EL (cell line): ENCODE measurements around the gene SFTPD.
"Not testable (repeated sequence)": the region's sequence is repeated elsewhere in the genome, so short reads cannot be mapped to it uniquely, and the experiment has no call there.

Experiments used
- DNase-seq: peaks from one replicate; pipeline ENCODE4 v3.0.0-alpha.2; 2016

Gene SFTPD

GRCh38 chr10:79948976-79949722 is at the start of gene SFTPD:
TSS of gene SFTPD (minus strand) at chr10:79949105. CDS start at chr10:79946659, 2,446 bp downstream.
- no peak for DNase-seq

- no peak for DNase-seq
Observed at GRCh38 chr10:79995979-79996634, 47.2 kb upstream of the SFTPD start.

- DNase-seq = no peak
Observed at GRCh38 chr10:79994556-79994955, 45.7 kb upstream of the SFTPD start.

GRCh38 chr10:79988199-79988598 is 39.3 kb upstream of the SFTPD start:
- not testable (repeated sequence) for DNase-seq

- DNase-seq = not testable (repeated sequence)
Observed at GRCh38 chr10:79986661-79987060, 37.8 kb upstream of the SFTPD start.

- no peak for DNase-seq
Observed at GRCh38 chr10:79985481-79986072, 36.7 kb upstream of the SFTPD start.

- no peak for DNase-seq
Observed at GRCh38 chr10:79984851-79985250, 35.9 kb upstream of the SFTPD start.

GRCh38 chr10:79983286-79983909 is 34.5 kb upstream of the SFTPD start:
- DNase-seq = no peak

- DNase-seq = no peak
Observed at GRCh38 chr10:79982861-79983260, 34.0 kb upstream of the SFTPD start.

GRCh38 chr10:79982362-79982800 is 33.5 kb upstream of the SFTPD start:
- no peak for DNase-seq

- peak; percentile 56 for DNase-seq
Observed at GRCh38 chr10:79981450-79982361, 32.8 kb upstream of the SFTPD start.

- no peak for DNase-seq
Observed at GRCh38 chr10:79980711-79981110, 31.8 kb upstream of the SFTPD start.

GRCh38 chr10:79979976-79980687 is 31.2 kb upstream of the SFTPD start:
- no peak for DNase-seq

- no peak for DNase-seq
Observed at GRCh38 chr10:79979310-79979975, 30.5 kb upstream of the SFTPD start.

- DNase-seq = no peak
Observed at GRCh38 chr10:79976999-79977398, 28.1 kb upstream of the SFTPD start.

GRCh38 chr10:79970062-79970461 is 21.2 kb upstream of the SFTPD start:
- DNase-seq = no peak

GRCh38 chr10:79947787-79948424 is 999 bp downstream of the SFTPD start:
- no peak for DNase-seq

GRCh38 chr10:79947083-79947415 is 1.9 kb downstream of the SFTPD start:
- no peak for DNase-seq

GRCh38 chr10:79946271-79947082 is 2.4 kb downstream of the SFTPD start:
- no peak for DNase-seq
